AG09309 (cell line): ENCODE measurements around the gene POLR2E.

Experiments used
- DNase-seq: peaks from one replicate; pipeline ENCODE4 v3.0.0-alpha.2; 2010; ENCODE audit warnings: low read depth
- H3K4me3 ChIP-seq: 2 replicates; pipeline ENCODE4 v1.5.1; 2011; ENCODE audit warnings: mild to moderate bottlenecking, low read depth, low read length, moderate library complexity; ENCODE audit not compliant: control insufficient read depth
- CTCF ChIP-seq: IDR thresholded peaks from 2 replicates; pipeline ENCODE4 v1.5.1; 2011; ENCODE audit warnings: mild to moderate bottlenecking, low read depth, low read length, inconsistent platforms; ENCODE audit not compliant: insufficient read depth, control insufficient read depth; ENCODE audit errors: missing control alignments

Gene POLR2E

GRCh38 chr19:1110809-1111640, 15.8 kb upstream of the POLR2E start:
- DNase-seq = no peak
- H3K4me3 ChIP-seq = no peak overlapping the region
- TF ChIP-seq CTCF = no peak

- no peak overlapping the region for H3K4me3 ChIP-seq
- no peak for TF ChIP-seq CTCF
- DNase-seq = no peak
Observed at GRCh38 chr19:1109697-1110671, 14.8 kb upstream of the POLR2E start.

- H3K4me3 ChIP-seq = no peak overlapping the region
- no peak for TF ChIP-seq CTCF
- no peak for DNase-seq
Observed at GRCh38 chr19:1109032-1109551, 13.9 kb upstream of the POLR2E start.

GRCh38 chr19:1108291-1109031, 13.3 kb upstream of the POLR2E start:
- no peak for DNase-seq
- TF ChIP-seq CTCF = no peak
- H3K4me3 ChIP-seq = no peak overlapping the region

GRCh38 chr19:1107661-1108261, 12.6 kb upstream of the POLR2E start:
- DNase-seq = no peak
- no peak for TF ChIP-seq CTCF

More at GRCh38 chr19:1107661-1108261, 12.6 kb upstream of the POLR2E start:
- H3K4me3 ChIP-seq = no peak overlapping the region
